Retinal pigment epithelial cell (primary cell): ENCODE results near the gene JOSD2.

Experiments
- DNase-seq: peaks from one replicate; pipeline ENCODE4 v3.0.0-alpha.2; 2010; ENCODE audit warnings: low read depth
- H3K4me3 ChIP-seq: 2 replicates; pipeline ENCODE4 v1.5.1; 2011; ENCODE audit warnings: mild to moderate bottlenecking, low read length, control low read depth, moderate library complexity
- TF ChIP-seq, protein P1 (sequence below): conservative IDR thresholded peaks from 2 replicates; pipeline ENCODE4 v1.5.1; 2011; ENCODE audit warnings: low read depth, low read length, control low read depth, inconsistent platforms

The JOSD2 gene

DNA sequence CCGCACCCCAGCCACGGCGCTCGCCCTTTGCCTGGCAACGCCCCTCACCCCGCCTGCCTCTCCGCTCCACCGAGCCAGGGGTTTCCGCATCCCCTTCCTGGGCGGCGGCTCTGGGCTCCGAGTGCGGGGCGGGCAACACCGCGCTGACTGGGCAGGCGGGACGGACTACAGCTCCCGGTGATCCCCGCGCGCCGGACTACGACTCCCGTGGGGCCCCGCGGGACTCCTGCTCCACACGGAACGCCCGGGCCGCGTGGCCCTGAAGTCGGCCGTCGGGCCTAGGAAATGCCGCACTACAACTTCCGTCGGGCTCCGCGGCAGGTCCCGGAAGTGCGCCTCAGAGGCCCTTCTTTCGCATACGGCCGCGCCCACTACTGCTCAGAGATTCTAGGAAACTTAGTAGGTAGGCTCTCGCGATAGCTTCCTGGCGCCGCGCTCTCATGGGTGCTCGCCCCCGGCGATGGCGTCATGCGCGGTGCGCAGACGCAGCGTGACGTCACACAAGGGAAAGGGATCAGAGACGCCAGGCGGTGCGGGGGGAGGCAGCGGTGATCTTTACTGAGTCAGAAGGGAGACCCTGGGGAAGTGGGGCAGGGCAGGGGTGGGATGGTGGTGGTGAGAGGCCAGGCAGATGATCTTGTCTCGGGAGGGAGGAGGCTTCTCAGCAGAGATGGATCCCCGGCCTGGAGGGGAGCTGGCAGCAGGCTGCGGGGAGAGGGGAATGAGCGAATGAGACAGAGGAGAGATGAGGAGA, at the start of gene JOSD2:
Gene JOSD2 (minus strand): TSS at position 123 of the 754 bp plus-strand sequence. CDS start 760 bp downstream, outside the sequence.
- TF ChIP-seq, protein P1, sequence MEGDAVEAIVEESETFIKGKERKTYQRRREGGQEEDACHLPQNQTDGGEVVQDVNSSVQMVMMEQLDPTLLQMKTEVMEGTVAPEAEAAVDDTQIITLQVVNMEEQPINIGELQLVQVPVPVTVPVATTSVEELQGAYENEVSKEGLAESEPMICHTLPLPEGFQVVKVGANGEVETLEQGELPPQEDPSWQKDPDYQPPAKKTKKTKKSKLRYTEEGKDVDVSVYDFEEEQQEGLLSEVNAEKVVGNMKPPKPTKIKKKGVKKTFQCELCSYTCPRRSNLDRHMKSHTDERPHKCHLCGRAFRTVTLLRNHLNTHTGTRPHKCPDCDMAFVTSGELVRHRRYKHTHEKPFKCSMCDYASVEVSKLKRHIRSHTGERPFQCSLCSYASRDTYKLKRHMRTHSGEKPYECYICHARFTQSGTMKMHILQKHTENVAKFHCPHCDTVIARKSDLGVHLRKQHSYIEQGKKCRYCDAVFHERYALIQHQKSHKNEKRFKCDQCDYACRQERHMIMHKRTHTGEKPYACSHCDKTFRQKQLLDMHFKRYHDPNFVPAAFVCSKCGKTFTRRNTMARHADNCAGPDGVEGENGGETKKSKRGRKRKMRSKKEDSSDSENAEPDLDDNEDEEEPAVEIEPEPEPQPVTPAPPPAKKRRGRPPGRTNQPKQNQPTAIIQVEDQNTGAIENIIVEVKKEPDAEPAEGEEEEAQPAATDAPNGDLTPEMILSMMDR, result no peak
- peak; percentile 96 for DNase-seq
- H3K4me3 ChIP-seq, result peak within 1 kb of the TSS; percentile 83

DNA sequence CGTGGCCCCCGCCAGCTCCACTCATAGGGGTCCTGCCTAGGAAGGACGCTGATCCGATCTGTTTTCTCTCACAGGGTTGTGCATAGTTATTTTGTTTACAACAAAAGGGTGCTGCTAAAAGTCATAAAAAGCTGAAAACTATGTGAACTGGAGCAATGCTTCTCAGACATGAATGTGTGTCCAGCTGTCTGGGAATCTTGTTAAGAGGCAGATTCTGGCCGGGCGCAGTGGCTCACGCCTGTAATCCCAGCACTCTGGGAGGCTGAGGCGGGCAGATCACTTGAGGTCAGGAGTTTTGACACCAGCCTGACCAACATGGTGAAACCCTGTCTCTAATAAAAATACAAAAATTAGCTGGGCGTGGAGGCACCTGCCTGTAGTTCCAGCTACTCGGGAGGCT, 48.6 kb upstream of the JOSD2 start:
- TF ChIP-seq, protein P1, result no peak
- H3K4me3 ChIP-seq, result no peak overlapping the region

DNA sequence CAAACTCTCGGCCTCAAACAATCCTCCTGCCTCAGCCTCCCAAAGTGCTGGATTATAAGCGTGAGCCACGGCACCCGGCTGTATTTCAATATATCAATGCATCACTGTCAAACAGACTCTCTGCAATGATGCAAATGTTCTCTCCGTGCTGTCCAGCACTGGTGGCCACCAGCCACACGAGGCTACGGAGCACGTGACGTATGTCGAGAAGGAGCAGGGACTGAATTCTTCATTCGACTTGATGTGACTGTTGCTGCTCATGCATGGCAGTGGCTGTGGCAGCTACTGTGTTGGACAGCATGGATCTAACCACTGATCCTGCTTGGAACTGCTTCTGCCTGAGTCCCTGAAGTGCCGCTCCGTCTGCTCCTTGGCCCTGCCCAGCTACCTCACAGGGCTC, 47.5 kb upstream of the JOSD2 start:
- DNase-seq, result no peak
- TF ChIP-seq, protein P1, result no peak
- no peak overlapping the region for H3K4me3 ChIP-seq

More for the DNA sequence above, 48.6 kb upstream of the JOSD2 start:
- no peak for DNase-seq

DNA sequence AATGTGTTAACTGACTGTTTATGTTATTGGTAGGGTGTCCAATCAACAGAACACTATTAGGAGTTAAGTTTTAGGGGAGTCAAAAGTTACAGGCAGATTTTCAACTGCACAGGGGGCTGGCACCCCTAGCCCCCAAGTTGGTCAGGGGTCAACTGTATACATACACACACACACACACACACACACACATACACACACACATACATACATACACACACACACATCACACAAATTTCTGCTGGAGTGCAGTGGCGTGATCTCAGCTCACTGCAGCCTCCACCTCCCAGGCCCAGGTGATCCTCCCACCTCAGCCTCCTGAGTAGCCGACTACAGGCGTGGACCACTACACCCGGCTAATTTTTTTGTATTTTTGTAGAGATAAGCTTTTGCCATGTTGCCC, 47.0 kb upstream of the JOSD2 start:
- DNase-seq, result no peak
- H3K4me3 ChIP-seq, result no peak overlapping the region
- TF ChIP-seq, protein P1, result no peak

- TF ChIP-seq, protein P1, result no peak
- no peak overlapping the region for H3K4me3 ChIP-seq
- DNase-seq, result no peak
These were observed 46.1 kb upstream of the JOSD2 start for GRCh38 chr19:50557009-50557613.

- DNase-seq, result peak; percentile 5
- peak overlapping the region; percentile 36 for H3K4me3 ChIP-seq
These were observed 45.5 kb upstream of the JOSD2 start for GRCh38 chr19:50556282-50557008.

More at GRCh38 chr19:50556282-50557008, 45.5 kb upstream of the JOSD2 start:
- TF ChIP-seq, protein P1, result peak; percentile 87
